Gastroesophageal sphincter (tissue), 3 donors: Measurements from ENCODE around the gene NAGLU.

Experiments used
- CTCF ChIP-seq, 4 experiments: fragments of 200-600 bp in 2 of 4; fragments of 450-650 bp in 2 of 4; sonication (generic) in 1 of 4; IDR thresholded peaks; one replicate each; pipeline ENCODE4 v1.5.1; 2017 to 2019; ENCODE audit warnings: antibody characterized with exemption in 4 of 4, mild to moderate bottlenecking in 2 of 4, moderate library complexity in 2 of 4
- EP300 ChIP-seq: sonication (generic); formaldehyde crosslinking; IDR thresholded peaks from one replicate; pipeline ENCODE4 v1.6.1; 2017; ENCODE audit warnings: antibody characterized with exemption, mild to moderate bottlenecking

GRCh38 chr17:42519546-42520491, 16.2 kb upstream of the NAGLU start:
- TF ChIP-seq CTCF (IDR thresholded peaks at IDR 0.05): peak in 2 of 4 experiments; percentile 47 to 50
- no peak for TF ChIP-seq EP300
